C4-2B (cell line): ENCODE results near the gene TET1.
"Not testable (repeated sequence)": the region's sequence is repeated elsewhere in the genome, so short reads cannot be mapped to it uniquely, and the experiment has no call there.

Experiments
- H3K27ac ChIP-seq: fragments of 450-650 bp; 2 replicates; pipeline ENCODE4 v1.5.1; 2017
- CTCF ChIP-seq: fragments of 450-650 bp; conservative IDR thresholded peaks from 2 replicates; pipeline ENCODE4 v1.5.1; 2017; ENCODE audit warnings: mild to moderate bottlenecking
- ZFX ChIP-seq: fragments of 450-650 bp; IDR thresholded peaks from 2 replicates; pipeline ENCODE4 v1.6.1; 2017

The TET1 gene

GRCh38 chr10:68619595-68619994 lies 59.5 kb downstream of the TET1 start:
- TF ChIP-seq ZFX (no peak), CTCF (no peak)
- no peak overlapping the region for H3K27ac ChIP-seq

- TF ChIP-seq ZFX: no peak
- no peak for TF ChIP-seq CTCF
- no peak overlapping the region for H3K27ac ChIP-seq
Observed at GRCh38 chr10:68625316-68625921, 65.3 kb downstream of the TET1 start.

GRCh38 chr10:68628576-68629127 lies 68.5 kb downstream of the TET1 start:
- TF ChIP-seq ZFX (no peak), CTCF (no peak)
- no peak overlapping the region for H3K27ac ChIP-seq

- not testable (repeated sequence) for H3K27ac ChIP-seq
Observed at GRCh38 chr10:68632271-68632560, 72.1 kb downstream of the TET1 start.

- no peak for TF ChIP-seq ZFX
- TF ChIP-seq CTCF: no peak
- peak overlapping the region; percentile 88 for H3K27ac ChIP-seq
Observed at GRCh38 chr10:68633281-68633680, 73.1 kb downstream of the TET1 start.

GRCh38 chr10:68633816-68634466 lies 73.8 kb downstream of the TET1 start:
- peak overlapping the region; percentile 88 for H3K27ac ChIP-seq
- no peak for TF ChIP-seq ZFX
- no peak for TF ChIP-seq CTCF

- no peak for TF ChIP-seq CTCF
- TF ChIP-seq ZFX: no peak
- no peak overlapping the region for H3K27ac ChIP-seq
Observed at GRCh38 chr10:68636335-68636734, 76.2 kb downstream of the TET1 start.

GRCh38 chr10:68643550-68643949 lies 83.4 kb downstream of the TET1 start:
- H3K27ac ChIP-seq: not testable (repeated sequence)
